ENCODE measurements around the gene SLC30A7. TPM values are rescaled to one million over a fixed set of nuclear protein-coding genes. Genes with fewer than 3 reads are reported as not detected.

SLC30A7 gene
- total RNA-seq, 2 experiments from 2014 or later = 38.9 to 42.7 TPM

GRCh38 chr1:100969327-100969726 is 73.4 kb downstream of the SLC30A7 start:
- no peaks in the 10 kb centered on the region for H3K9me3 Mint-ChIP-seq
- H3K27me3 Mint-ChIP-seq = no peaks in the 10 kb centered on the region
- POLR2A ChIA-PET = interaction anchor here (0.7 to 1.2 kb wide), 3 partner anchors 19 to 270 kb away, joined by 3 to 5 read pairs (median 3); no protein-coding TSS in a partner anchor
- no peak overlapping the region for H3K27ac Mint-ChIP-seq
- no peak for DNase-seq
- H3K36me3 Mint-ChIP-seq (ENCODE audit: low read depth) = peaks cover 61% of the 10 kb centered on the region
- no peak overlapping the region for H3K4me3 Mint-ChIP-seq
- CTCF ChIA-PET = no interaction called here
- H3K4me1 Mint-ChIP-seq = peaks cover 4% of the 10 kb centered on the region

DNA sequence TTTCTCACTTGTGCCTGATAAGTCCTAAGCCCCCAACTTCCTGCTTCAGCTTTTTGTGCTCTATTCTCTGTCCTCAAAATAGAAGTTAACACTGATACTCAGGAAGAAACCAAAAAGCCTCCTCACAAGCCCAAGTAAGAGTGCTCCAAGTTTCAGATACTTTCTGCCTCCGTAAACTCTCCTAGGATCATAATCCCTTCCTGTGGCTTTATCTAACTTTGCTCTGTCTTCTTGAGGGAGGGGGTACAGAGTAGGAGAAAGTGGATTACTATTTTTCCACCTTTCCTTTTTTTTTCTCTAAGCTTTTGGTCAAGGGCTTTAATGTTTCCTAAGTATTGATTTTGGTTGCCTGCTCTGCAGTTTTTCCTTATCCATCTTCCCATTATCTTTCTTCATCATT is 75.1 kb downstream of the SLC30A7 start:
- Mint-ChIP-seq H3K27me3 (no peaks in the 10 kb centered on the region), H3K9me3 (no peaks in the 10 kb centered on the region), H3K4me3 (no peak overlapping the region), H3K27ac (no peak overlapping the region), H3K36me3 (ENCODE audit: low read depth) (peaks cover 56% of the 10 kb centered on the region), H3K4me1 (peaks cover 4% of the 10 kb centered on the region)
- POLR2A ChIA-PET = interaction anchor here (0.5 to 1.6 kb wide), 2 partner anchors 216 to 269 kb away, joined by 3 read pairs; no protein-coding TSS in a partner anchor
- no peak for DNase-seq
- CTCF ChIA-PET = interaction anchor here (1.2 kb wide), 1 partner anchor 316 kb away, joined by 3 read pairs; no protein-coding TSS in a partner anchor

GRCh38 chr1:100972185-100972584 is 76.3 kb downstream of the SLC30A7 start:
- H3K27me3 Mint-ChIP-seq = no peaks in the 10 kb centered on the region
- peaks cover 54% of the 10 kb centered on the region for H3K36me3 Mint-ChIP-seq (ENCODE audit: low read depth)
- H3K4me3 Mint-ChIP-seq = no peak overlapping the region
- H3K4me1 Mint-ChIP-seq = peaks cover 8% of the 10 kb centered on the region
- H3K9me3 Mint-ChIP-seq = no peaks in the 10 kb centered on the region
- ChIA-PET CTCF (interaction anchor here (1.2 kb wide), 1 partner anchor 315 kb away, joined by 3 read pairs; no protein-coding TSS in a partner anchor), POLR2A (interaction anchor here (1.6 kb wide), 1 partner anchor 268 kb away, joined by 3 read pairs; no protein-coding TSS in a partner anchor)
- DNase-seq = no peak
- H3K27ac Mint-ChIP-seq = no peak overlapping the region

- CTCF ChIA-PET = interaction anchor here (1.0 kb wide), 1 partner anchor 311 kb away, joined by 3 read pairs; no protein-coding TSS in a partner anchor
- no peak overlapping the region for H3K4me3 Mint-ChIP-seq
- POLR2A ChIA-PET = no interaction called here
Observed at GRCh38 chr1:100976936-100977335, 81.0 kb downstream of the SLC30A7 start.

GRCh38 chr1:100979631-100980030 is 83.7 kb downstream of the SLC30A7 start:
- DNase-seq = no peak
- CTCF ChIA-PET = no interaction called here
- peaks cover 73% of the 10 kb centered on the region for H3K36me3 Mint-ChIP-seq (ENCODE audit: low read depth)
- POLR2A ChIA-PET = interaction anchor here (1.0 kb wide), 1 partner anchor 50 kb away, joined by 3 read pairs; no protein-coding TSS in a partner anchor
- no peaks in the 10 kb centered on the region for H3K27me3 Mint-ChIP-seq
- H3K27ac Mint-ChIP-seq = no peak overlapping the region
- no peak overlapping the region for H3K4me3 Mint-ChIP-seq
- H3K4me1 Mint-ChIP-seq = peaks cover 10% of the 10 kb centered on the region
- H3K9me3 Mint-ChIP-seq = peaks cover 7% of the 10 kb centered on the region

More at GRCh38 chr1:100976936-100977335, 81.0 kb downstream of the SLC30A7 start:
- Mint-ChIP-seq H3K9me3 (no peaks in the 10 kb centered on the region), H3K27ac (no peak overlapping the region), H3K4me1 (peaks cover 6% of the 10 kb centered on the region), H3K36me3 (ENCODE audit: low read depth) (peaks cover 64% of the 10 kb centered on the region), H3K27me3 (no peaks in the 10 kb centered on the region)
- no peak for DNase-seq

- H3K36me3 Mint-ChIP-seq (ENCODE audit: low read depth) = peaks cover 73% of the 10 kb centered on the region
- POLR2A ChIA-PET = interaction anchor here (0.9 kb wide), 1 partner anchor 8 kb away, joined by 4 read pairs; no protein-coding TSS in a partner anchor
- H3K9me3 Mint-ChIP-seq = peaks cover 7% of the 10 kb centered on the region
- no peak overlapping the region for H3K4me3 Mint-ChIP-seq
- no peaks in the 10 kb centered on the region for H3K27me3 Mint-ChIP-seq
- CTCF ChIA-PET = interaction anchor here (0.6 kb wide), 1 partner anchor 252 kb away, joined by 3 read pairs; no protein-coding TSS in a partner anchor
- DNase-seq = no peak
- no peak overlapping the region for H3K27ac Mint-ChIP-seq
- peaks cover 6% of the 10 kb centered on the region for H3K4me1 Mint-ChIP-seq
Observed at GRCh38 chr1:100982793-100983192, 86.9 kb downstream of the SLC30A7 start.

DNA sequence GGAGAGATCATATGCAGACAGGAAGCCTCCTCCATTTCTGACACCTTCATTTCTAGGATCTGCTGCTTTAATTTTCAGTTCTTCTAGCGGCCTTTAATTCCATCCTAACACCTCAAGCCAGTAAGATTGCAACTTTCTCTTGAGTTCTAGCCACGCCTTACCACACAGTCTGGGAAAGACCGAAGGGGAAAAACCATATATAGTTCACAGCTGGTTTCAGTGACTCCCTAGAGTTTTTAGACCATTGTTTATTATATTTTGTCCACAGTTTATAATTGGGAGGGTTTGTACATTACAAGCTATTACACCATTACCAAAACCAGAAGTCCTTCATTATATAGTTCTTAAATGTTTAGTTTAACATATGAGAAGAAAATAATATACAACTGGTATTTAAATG is 92.2 kb downstream of the SLC30A7 start:
- H3K4me1 Mint-ChIP-seq = peaks cover 5% of the 10 kb centered on the region
- no peaks in the 10 kb centered on the region for H3K27me3 Mint-ChIP-seq
- CTCF ChIA-PET = interaction anchor here (1.2 kb wide), 1 partner anchor 39 kb away, joined by 3 read pairs; no protein-coding TSS in a partner anchor
- no peak overlapping the region for H3K27ac Mint-ChIP-seq
- no peak for DNase-seq
- H3K9me3 Mint-ChIP-seq = peaks cover 6% of the 10 kb centered on the region
- H3K36me3 Mint-ChIP-seq (ENCODE audit: low read depth) = peaks cover 64% of the 10 kb centered on the region
- H3K4me3 Mint-ChIP-seq = no peak overlapping the region
- POLR2A ChIA-PET = interaction anchor here (1.5 to 1.7 kb wide), 2 partner anchors 38 to 251 kb away, joined by 3 to 4 read pairs; no protein-coding TSS in a partner anchor

DNA sequence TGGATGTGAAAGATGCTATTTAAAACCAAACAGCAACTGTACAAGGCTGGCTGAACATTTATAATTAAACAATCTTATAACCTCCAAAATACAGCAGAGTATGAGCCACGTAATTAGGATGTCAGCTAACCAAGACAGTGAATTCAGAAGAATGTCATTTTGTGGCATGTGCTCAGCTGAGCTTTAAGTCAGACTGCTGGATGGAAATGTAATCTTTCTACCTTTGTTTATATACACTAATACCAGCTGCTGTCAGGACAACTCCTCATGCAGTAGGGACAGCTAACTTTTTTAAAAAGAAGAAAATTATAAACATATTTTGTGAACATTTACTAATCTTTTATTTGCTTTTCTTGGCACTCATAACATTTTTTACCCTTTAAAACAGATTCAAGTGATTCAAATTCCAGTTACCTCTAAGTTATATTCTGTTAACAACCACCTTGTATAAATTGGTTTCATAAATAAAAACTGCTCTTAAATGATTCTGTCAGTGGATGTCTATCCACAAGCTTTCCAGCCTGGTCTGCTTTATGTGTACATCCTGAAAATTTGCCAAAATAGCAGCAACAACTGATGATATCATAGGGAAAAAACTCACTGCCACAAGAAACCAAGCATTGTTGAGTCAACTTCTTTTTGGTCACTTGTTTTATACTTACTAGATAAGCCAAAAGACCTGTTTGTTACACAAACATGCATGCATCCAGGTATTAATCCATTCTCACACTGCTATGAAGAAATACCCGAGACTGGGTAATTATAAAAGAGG is 93.6 kb downstream of the SLC30A7 start:
- Mint-ChIP-seq H3K27ac (no peak overlapping the region), H3K27me3 (no peaks in the 10 kb centered on the region), H3K4me3 (no peak overlapping the region), H3K9me3 (no peaks in the 10 kb centered on the region), H3K4me1 (no peaks in the 10 kb centered on the region), H3K36me3 (ENCODE audit: low read depth) (peaks cover 54% of the 10 kb centered on the region)
- no peak for DNase-seq
- ChIA-PET POLR2A (no interaction called here), CTCF (interaction anchor here (1.2 to 1.7 kb wide), 3 partner anchors 51 to 299 kb away, joined by 3 read pairs; no protein-coding TSS in a partner anchor)

DNA sequence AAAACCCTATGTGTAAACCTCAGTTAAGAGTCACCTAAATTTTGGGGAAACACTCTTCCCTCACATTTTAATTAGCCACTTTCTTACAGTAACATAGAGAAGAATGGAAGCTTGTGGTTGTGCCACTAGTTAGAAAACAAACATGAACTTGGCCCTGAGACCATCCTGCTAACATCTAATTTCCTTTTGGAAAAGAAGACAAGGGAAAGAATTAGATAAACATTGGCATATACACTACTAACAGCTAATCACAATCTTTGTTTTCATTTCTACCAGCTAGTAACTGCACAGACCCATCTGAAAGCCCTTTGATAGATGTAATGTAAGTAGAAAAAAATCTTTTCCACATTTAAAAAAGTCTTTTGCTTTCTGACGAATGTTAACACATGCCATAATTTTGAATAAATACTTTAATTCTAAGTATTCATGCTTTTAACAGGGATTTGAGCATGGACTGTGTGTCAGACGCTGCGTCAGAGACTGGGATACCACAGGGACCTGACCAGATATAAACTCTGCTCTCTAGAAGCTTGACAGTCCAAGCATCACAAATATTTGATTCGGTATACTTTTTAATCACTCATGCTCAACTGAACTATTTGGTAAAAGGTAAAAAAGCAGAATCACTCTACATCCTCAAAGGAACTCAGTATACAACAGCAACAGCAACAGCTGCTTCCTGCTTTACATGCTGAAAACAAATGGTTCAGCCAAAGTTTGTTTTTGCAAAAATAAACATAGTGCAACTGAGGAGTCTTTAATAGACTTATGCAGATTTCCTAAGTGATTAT is 99.5 kb downstream of the SLC30A7 start:
- H3K27ac Mint-ChIP-seq = no peak overlapping the region
- POLR2A ChIA-PET = interaction anchor here (0.5 kb wide), 1 partner anchor 240 kb away, joined by 3 read pairs; no protein-coding TSS in a partner anchor
- no peaks in the 10 kb centered on the region for H3K9me3 Mint-ChIP-seq

DNA sequence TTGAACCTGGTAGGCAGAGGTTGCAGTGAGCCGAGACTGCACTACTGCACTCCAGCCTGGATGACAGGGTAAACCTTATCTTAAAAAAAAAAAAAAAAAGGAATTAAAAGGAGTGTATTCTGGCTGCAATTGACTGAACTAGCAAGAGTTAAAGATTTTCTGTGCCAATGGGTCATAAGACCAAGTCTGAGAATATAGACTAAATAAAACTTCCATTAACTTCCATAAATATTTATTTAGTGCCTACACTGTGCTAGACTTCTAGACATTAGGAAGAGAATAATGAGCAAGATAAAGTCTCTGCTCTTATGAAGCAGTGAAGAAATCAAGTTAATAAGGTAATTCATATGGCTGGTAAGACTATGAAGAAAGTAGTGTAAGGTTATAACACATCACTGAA is 102.5 kb downstream of the SLC30A7 start:
- H3K4me3 Mint-ChIP-seq = no peak overlapping the region
- H3K27me3 Mint-ChIP-seq = no peaks in the 10 kb centered on the region
- no peaks in the 10 kb centered on the region for H3K9me3 Mint-ChIP-seq
- POLR2A ChIA-PET = no interaction called here
- H3K36me3 Mint-ChIP-seq (ENCODE audit: low read depth) = peaks cover 49% of the 10 kb centered on the region
- peaks cover 16% of the 10 kb centered on the region for H3K4me1 Mint-ChIP-seq
- no peak for DNase-seq
- CTCF ChIA-PET = no interaction called here
- no peak overlapping the region for H3K27ac Mint-ChIP-seq

More for the DNA sequence above, 99.5 kb downstream of the SLC30A7 start:
- Mint-ChIP-seq H3K4me1 (peaks cover 6% of the 10 kb centered on the region), H3K4me3 (no peak overlapping the region), H3K27me3 (no peaks in the 10 kb centered on the region), H3K36me3 (ENCODE audit: low read depth) (peaks cover 56% of the 10 kb centered on the region)
- CTCF ChIA-PET = interaction anchor here (0.7 to 1.0 kb wide), 2 partner anchors 46 to 71 kb away, joined by 3 read pairs; no protein-coding TSS in a partner anchor
- no peak for DNase-seq

DNA sequence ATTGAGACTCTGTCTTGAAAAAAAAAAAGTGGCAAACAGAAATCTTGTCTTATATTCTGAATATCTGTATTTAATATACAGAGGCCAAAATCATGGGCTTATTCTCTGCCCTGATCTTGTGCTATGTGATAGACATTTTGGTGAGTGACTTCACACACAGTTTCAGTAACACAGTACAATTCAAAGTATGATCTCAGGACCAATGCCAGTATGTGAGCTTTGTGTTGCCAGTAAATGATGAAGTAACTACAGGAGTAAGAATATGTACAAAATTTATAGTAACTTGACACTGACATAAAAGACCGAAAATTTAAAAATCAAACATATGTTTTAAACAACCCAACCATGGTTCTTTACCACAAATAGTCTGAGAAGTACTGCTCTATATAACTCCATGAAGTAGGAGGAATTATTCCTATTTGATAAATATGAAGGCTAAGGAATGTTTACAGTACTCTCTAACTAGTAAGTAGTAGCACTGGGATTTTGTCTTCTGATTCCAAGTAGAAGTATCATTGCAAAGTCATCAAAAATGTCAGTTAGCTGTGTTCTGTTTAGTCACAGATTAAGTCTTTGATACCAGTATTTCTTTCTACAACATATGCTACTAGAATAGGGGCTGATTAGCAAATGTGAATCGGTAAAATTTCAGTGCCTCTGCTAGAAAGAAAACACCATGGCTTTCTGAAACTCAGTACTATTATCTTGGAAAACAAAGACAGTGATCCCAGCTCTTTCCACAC is 104.4 kb downstream of the SLC30A7 start:
- Mint-ChIP-seq H3K9me3 (no peaks in the 10 kb centered on the region), H3K36me3 (ENCODE audit: low read depth) (peaks cover 46% of the 10 kb centered on the region)

GRCh38 chr1:101002551-101002950 is 106.7 kb downstream of the SLC30A7 start:
- ChIA-PET CTCF (interaction anchor here (0.8 to 1.6 kb wide), 3 partner anchors 10 to 307 kb away, joined by 3 to 4 read pairs (median 3); partner anchors contain the start of gene DPH5), POLR2A (interaction anchor here (1.3 to 1.6 kb wide), 2 partner anchors 24 to 73 kb away, joined by 3 to 4 read pairs; no protein-coding TSS in a partner anchor)
- Mint-ChIP-seq H3K27me3 (no peaks in the 10 kb centered on the region), H3K9me3 (peaks cover 2% of the 10 kb centered on the region), H3K36me3 (ENCODE audit: low read depth) (peaks cover 47% of the 10 kb centered on the region), H3K4me1 (peaks cover 34% of the 10 kb centered on the region), H3K4me3 (no peak overlapping the region), H3K27ac (no peak overlapping the region)
- DNase-seq = no peak

More for the DNA sequence above, 104.4 kb downstream of the SLC30A7 start:
- H3K4me1 Mint-ChIP-seq = peaks cover 18% of the 10 kb centered on the region
- ChIA-PET POLR2A (no interaction called here), CTCF (interaction anchor here (0.5 kb wide), 1 partner anchor 1052 kb away, joined by 3 read pairs; no protein-coding TSS in a partner anchor)
- H3K27me3 Mint-ChIP-seq = no peaks in the 10 kb centered on the region
- DNase-seq = no peak
- H3K27ac Mint-ChIP-seq = no peak overlapping the region
- no peak overlapping the region for H3K4me3 Mint-ChIP-seq

All from activated CD4-positive, alpha-beta memory T cell treated with anti-CD3 and anti-CD28 coated beads, Interleukin-2, amount 10 ng/mL, durations not matched to agents 7 days and 5 days (primary cell).